ENCODE measurements around the gene ITGB5. TPM values are rescaled to one million over a fixed set of nuclear protein-coding genes. Genes with fewer than 3 reads are reported as not detected.
A peak's percentile ranks its signal among the peaks of the same experiment; 100 is the strongest.

The ITGB5 gene
- total RNA-seq, 1 donor from 2014 or later, result 139 TPM

- peaks cover 21% of the 10 kb centered on the region for H3K36me3 Mint-ChIP-seq (ENCODE audit: low read depth, unreplicated experiment)
- no peak overlapping the region for H3K9ac ChIP-seq (ENCODE audit: low read length)
- H3K9me3 ChIP-seq (ENCODE audit: insufficient read depth, low read depth, low read length), result no peaks in the 10 kb centered on the region
- H3K9me3 Mint-ChIP-seq (ENCODE audit: unreplicated experiment), result peaks cover 2% of the 10 kb centered on the region
- H4K20me1 ChIP-seq (ENCODE audit: insufficient read depth, low read length), result no peaks in the 10 kb centered on the region
- H3K4me3 Mint-ChIP-seq (ENCODE audit: unreplicated experiment), result no peak overlapping the region
- no peak overlapping the region for H3K4me2 ChIP-seq (ENCODE audit: low read length)
- no peaks in the 10 kb centered on the region for H3K27me3 ChIP-seq (ENCODE audit: insufficient read depth, low read length)
- H3K27me3 Mint-ChIP-seq (ENCODE audit: low read depth, unreplicated experiment), result no peaks in the 10 kb centered on the region
- peaks cover 21% of the 10 kb centered on the region for H3K4me1 ChIP-seq (ENCODE audit: insufficient read depth, low read length)
- no peak overlapping the region for H2AFZ ChIP-seq (ENCODE audit: low read depth, low read length)
- peaks cover 38% of the 10 kb centered on the region for H3K4me1 Mint-ChIP-seq (ENCODE audit: low read depth, unreplicated experiment)
- FAIRE-seq (no peak), DNase-seq (ENCODE audit: low read depth) (no peak)
- H3K36me3 ChIP-seq (ENCODE audit: insufficient read depth, low read length), result peaks cover 14% of the 10 kb centered on the region
- H3K27ac Mint-ChIP-seq (ENCODE audit: unreplicated experiment), result peak overlapping the region; percentile 88
- no peak overlapping the region for H3K27ac ChIP-seq (ENCODE audit: low read depth, low read length)
- TF ChIP-seq CTCF (IDR thresholded peaks at IDR 0.05; ENCODE audit: insufficient read depth, low read depth, low read length) (no peak), EZH2 (IDR thresholded peaks at IDR 0.05; ENCODE audit: insufficient read depth, low read length) (no peak)
- H3K4me3 ChIP-seq (ENCODE audit: insufficient read depth, low read depth, low read length), result no peak overlapping the region
- H3K79me2 ChIP-seq (ENCODE audit: insufficient read depth, low read length), result peaks cover 38% of the 10 kb centered on the region
These were observed 35.3 kb downstream of the ITGB5 start for GRCh38 chr3:124851905-124852304.

GRCh38 chr3:124851136-124851535 lies 36.0 kb downstream of the ITGB5 start:
- peak overlapping the region; percentile 49 for H3K27ac ChIP-seq (ENCODE audit: low read depth, low read length)
- Mint-ChIP-seq H3K4me1 (ENCODE audit: low read depth, unreplicated experiment) (peaks cover 34% of the 10 kb centered on the region), H3K4me3 (ENCODE audit: unreplicated experiment) (no peak overlapping the region), H3K9me3 (ENCODE audit: unreplicated experiment) (peaks cover 2% of the 10 kb centered on the region), H3K27me3 (ENCODE audit: low read depth, unreplicated experiment) (no peaks in the 10 kb centered on the region), H3K27ac (ENCODE audit: unreplicated experiment) (peak overlapping the region; percentile 88), H3K36me3 (ENCODE audit: low read depth, unreplicated experiment) (peaks cover 26% of the 10 kb centered on the region)
- FAIRE-seq, result no peak
- peaks cover 24% of the 10 kb centered on the region for H3K4me1 ChIP-seq (ENCODE audit: insufficient read depth, low read length)
- no peak for DNase-seq (ENCODE audit: low read depth)
- no peak overlapping the region for H3K4me3 ChIP-seq (ENCODE audit: insufficient read depth, low read depth, low read length)
- TF ChIP-seq EZH2 (IDR thresholded peaks at IDR 0.05; ENCODE audit: insufficient read depth, low read length), result no peak
- no peak for TF ChIP-seq CTCF (IDR thresholded peaks at IDR 0.05; ENCODE audit: insufficient read depth, low read depth, low read length)
- no peaks in the 10 kb centered on the region for H3K27me3 ChIP-seq (ENCODE audit: insufficient read depth, low read length)
- H4K20me1 ChIP-seq (ENCODE audit: insufficient read depth, low read length), result no peaks in the 10 kb centered on the region
- H3K79me2 ChIP-seq (ENCODE audit: insufficient read depth, low read length), result peaks cover 33% of the 10 kb centered on the region
- no peak overlapping the region for H2AFZ ChIP-seq (ENCODE audit: low read depth, low read length)
- peaks cover 11% of the 10 kb centered on the region for H3K36me3 ChIP-seq (ENCODE audit: insufficient read depth, low read length)
- peak overlapping the region; percentile 36 for H3K9ac ChIP-seq (ENCODE audit: low read length)
- peak overlapping the region; percentile 8 for H3K4me2 ChIP-seq (ENCODE audit: low read length)
- no peaks in the 10 kb centered on the region for H3K9me3 ChIP-seq (ENCODE audit: insufficient read depth, low read depth, low read length)

- H3K36me3 Mint-ChIP-seq (ENCODE audit: low read depth, unreplicated experiment), result peaks cover 30% of the 10 kb centered on the region
- peak overlapping the region; percentile 88 for H3K27ac Mint-ChIP-seq (ENCODE audit: unreplicated experiment)
- peaks cover 2% of the 10 kb centered on the region for H3K9me3 Mint-ChIP-seq (ENCODE audit: unreplicated experiment)
- H3K27ac ChIP-seq (ENCODE audit: low read depth, low read length), result peak overlapping the region; percentile 49
- FAIRE-seq (no peak), DNase-seq (ENCODE audit: low read depth) (peak; percentile 74)
- H3K9me3 ChIP-seq (ENCODE audit: insufficient read depth, low read depth, low read length), result no peaks in the 10 kb centered on the region
- H3K4me2 ChIP-seq (ENCODE audit: low read length), result peak overlapping the region; percentile 32
- TF ChIP-seq CTCF (IDR thresholded peaks at IDR 0.05; ENCODE audit: insufficient read depth, low read depth, low read length) (peak; percentile 3), EZH2 (IDR thresholded peaks at IDR 0.05; ENCODE audit: insufficient read depth, low read length) (no peak)
- H3K4me1 ChIP-seq (ENCODE audit: insufficient read depth, low read length), result peaks cover 29% of the 10 kb centered on the region
- H4K20me1 ChIP-seq (ENCODE audit: insufficient read depth, low read length), result no peaks in the 10 kb centered on the region
- no peaks in the 10 kb centered on the region for H3K27me3 ChIP-seq (ENCODE audit: insufficient read depth, low read length)
- H3K4me3 ChIP-seq (ENCODE audit: insufficient read depth, low read depth, low read length), result no peak overlapping the region
- H3K9ac ChIP-seq (ENCODE audit: low read length), result peak overlapping the region; percentile 36
- H3K36me3 ChIP-seq (ENCODE audit: insufficient read depth, low read length), result peaks cover 11% of the 10 kb centered on the region
- peaks cover 38% of the 10 kb centered on the region for H3K4me1 Mint-ChIP-seq (ENCODE audit: low read depth, unreplicated experiment)
- no peak overlapping the region for H2AFZ ChIP-seq (ENCODE audit: low read depth, low read length)
- H3K79me2 ChIP-seq (ENCODE audit: insufficient read depth, low read length), result peaks cover 29% of the 10 kb centered on the region
- H3K4me3 Mint-ChIP-seq (ENCODE audit: unreplicated experiment), result no peak overlapping the region
- no peaks in the 10 kb centered on the region for H3K27me3 Mint-ChIP-seq (ENCODE audit: low read depth, unreplicated experiment)
These were observed 36.5 kb downstream of the ITGB5 start for GRCh38 chr3:124850633-124851032.
